ENCODE data around the gene FMN2. TPM values are rescaled to one million over a fixed set of nuclear protein-coding genes. Genes with fewer than 3 reads are reported as not detected.

Gene FMN2
- total RNA-seq, 1 experiment from 2014 or later: 0.59 TPM

DNA sequence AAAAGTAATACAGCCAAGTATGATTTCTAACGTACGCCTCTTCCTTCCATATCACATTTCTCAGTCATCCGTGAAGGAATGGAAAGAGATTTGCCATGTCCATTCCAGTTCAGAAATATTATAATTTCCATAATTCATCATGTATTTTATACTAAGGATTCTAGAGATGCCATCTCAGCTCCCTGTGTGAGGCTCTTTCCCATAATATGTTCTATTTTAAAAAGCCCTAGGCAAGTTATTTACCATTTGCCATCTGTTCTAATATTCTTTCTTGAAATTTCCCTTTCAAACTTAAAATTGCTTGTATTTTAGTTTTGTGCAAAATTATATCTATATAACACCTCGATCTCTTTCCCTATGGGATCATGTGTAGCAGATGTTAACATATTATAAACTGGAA is 106.7 kb downstream of the FMN2 start:
- Histone ChIP-seq H3K4me1 (ENCODE audit: insufficient read depth, low read length) (no peaks in the 10 kb centered on the region), H3K23me2 (ENCODE audit: insufficient read length, low read depth, low read length, poor library complexity, severe bottlenecking) (no peaks in the 10 kb centered on the region), H3K4ac (ENCODE audit: low read depth, low read length) (no peak overlapping the region), H3K27ac (ENCODE audit: insufficient read length, low read depth, low read length) (no peak overlapping the region), H3T11ph (ENCODE audit: low read length) (no peak overlapping the region), H3K14ac (ENCODE audit: insufficient read depth, low read length) (no peak overlapping the region), H3K27me3 (ENCODE audit: insufficient read depth, low read length) (no peaks in the 10 kb centered on the region), H2BK20ac (ENCODE audit: low read depth, low read length, poor library complexity, severe bottlenecking) (no peak overlapping the region), H3K23ac (ENCODE audit: insufficient read length, low read depth, low read length) (no peak overlapping the region), H3K18ac (ENCODE audit: insufficient read length, low read depth, low read length) (no peak overlapping the region), H3K9ac (ENCODE audit: extremely low read depth, insufficient read length, low read length) (no peak overlapping the region), H3K79me2 (ENCODE audit: insufficient read depth, low read length) (no peaks in the 10 kb centered on the region), H2AFZ (ENCODE audit: low read length) (no peak overlapping the region), H2BK5ac (ENCODE audit: insufficient read length, low read length) (no peak overlapping the region), H2BK15ac (ENCODE audit: low read depth, low read length) (no peak overlapping the region), H3K4me2 (ENCODE audit: insufficient read depth, insufficient read length, low read length) (no peak overlapping the region), H3K9me3 (ENCODE audit: control insufficient read depth, low read depth, low read length) (no peaks in the 10 kb centered on the region), H3K79me1 (ENCODE audit: insufficient read depth, low read depth, low read length, poor library complexity, severe bottlenecking) (no peaks in the 10 kb centered on the region), H2BK120ac (ENCODE audit: low read depth, low read length, poor library complexity, severe bottlenecking) (no peak overlapping the region), H4K20me1 (ENCODE audit: control insufficient read depth, insufficient read depth, insufficient read length) (no peaks in the 10 kb centered on the region), H3K56ac (ENCODE audit: insufficient read length, low read depth, low read length) (no peak overlapping the region), H4K8ac (replicated peaks; ENCODE audit: insufficient read length, low read depth, low read length) (no peak overlapping the region), H2BK12ac (ENCODE audit: insufficient read length, low read depth, low read length) (no peak overlapping the region), H4K5ac (ENCODE audit: insufficient read length, low read depth, low read length) (no peak overlapping the region), H4K91ac (ENCODE audit: insufficient read length, low read depth, low read length) (no peak overlapping the region), H2AK5ac (ENCODE audit: insufficient read length, low read length) (no peak overlapping the region)
- no peaks in the 10 kb centered on the region for H3K27me3 Mint-ChIP-seq (ENCODE audit: low read depth)
- H3K27ac Mint-ChIP-seq: no peak overlapping the region
- WGBS (ENCODE audit: extremely low coverage, insufficient read length, low lambda C conversion rate): no CpG with 5 or more reads among the region's 4 CpGs
- TF ChIP-seq, protein P1, sequence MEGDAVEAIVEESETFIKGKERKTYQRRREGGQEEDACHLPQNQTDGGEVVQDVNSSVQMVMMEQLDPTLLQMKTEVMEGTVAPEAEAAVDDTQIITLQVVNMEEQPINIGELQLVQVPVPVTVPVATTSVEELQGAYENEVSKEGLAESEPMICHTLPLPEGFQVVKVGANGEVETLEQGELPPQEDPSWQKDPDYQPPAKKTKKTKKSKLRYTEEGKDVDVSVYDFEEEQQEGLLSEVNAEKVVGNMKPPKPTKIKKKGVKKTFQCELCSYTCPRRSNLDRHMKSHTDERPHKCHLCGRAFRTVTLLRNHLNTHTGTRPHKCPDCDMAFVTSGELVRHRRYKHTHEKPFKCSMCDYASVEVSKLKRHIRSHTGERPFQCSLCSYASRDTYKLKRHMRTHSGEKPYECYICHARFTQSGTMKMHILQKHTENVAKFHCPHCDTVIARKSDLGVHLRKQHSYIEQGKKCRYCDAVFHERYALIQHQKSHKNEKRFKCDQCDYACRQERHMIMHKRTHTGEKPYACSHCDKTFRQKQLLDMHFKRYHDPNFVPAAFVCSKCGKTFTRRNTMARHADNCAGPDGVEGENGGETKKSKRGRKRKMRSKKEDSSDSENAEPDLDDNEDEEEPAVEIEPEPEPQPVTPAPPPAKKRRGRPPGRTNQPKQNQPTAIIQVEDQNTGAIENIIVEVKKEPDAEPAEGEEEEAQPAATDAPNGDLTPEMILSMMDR (conservative IDR thresholded peaks at IDR 0.05): no peak
- no peak overlapping the region for H3K4me3 Mint-ChIP-seq
- no peak for DNase-seq
- no peaks in the 10 kb centered on the region for H3K4me1 Mint-ChIP-seq
- H3K36me3 Mint-ChIP-seq (ENCODE audit: insufficient read depth in 1 of 3, low read depth in 3 of 3): peaks cover 3 to 5% (median 4%) of the 10 kb centered on the region in 3 experiments; a peak in 5 of 7 replicates
- peaks cover 5 to 14% of the 10 kb centered on the region in 2 experiments; a peak in 4 of 5 replicates for H3K9me3 Mint-ChIP-seq
